ENCODE measurements around the gene NPIPA8.
"Not testable (repeated sequence)": the region's sequence is repeated elsewhere in the genome, so short reads cannot be mapped to it uniquely, and the experiment has no call there.

The NPIPA8 gene

DNA sequence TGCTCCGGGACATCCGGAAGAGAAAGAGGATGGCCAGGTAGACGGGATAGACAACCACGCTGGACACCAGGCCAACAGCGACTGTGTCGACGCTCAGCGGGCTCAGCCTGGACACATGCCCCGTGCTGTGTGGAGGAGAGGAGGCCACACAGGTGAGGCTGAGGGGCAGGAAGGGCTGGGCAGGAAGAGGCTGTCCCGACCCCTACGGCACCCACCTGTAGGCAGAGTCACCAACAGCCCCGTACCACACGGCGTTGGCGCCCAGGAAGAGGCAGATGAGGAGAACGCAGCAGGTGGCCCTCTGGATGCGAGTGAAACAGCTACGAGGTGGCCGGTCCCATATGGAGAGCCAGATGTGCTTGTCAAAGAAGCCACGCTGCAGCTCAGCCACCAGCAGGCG lies at the start of gene NPIPA8:
TSS of gene NPIPA8 (minus strand) at position 101 of the 400 bp plus-strand sequence. CDS start 4,074 bp downstream, outside the sequence.
- not testable (repeated sequence) for DNase-seq (ENCODE audit: low read depth)

DNA sequence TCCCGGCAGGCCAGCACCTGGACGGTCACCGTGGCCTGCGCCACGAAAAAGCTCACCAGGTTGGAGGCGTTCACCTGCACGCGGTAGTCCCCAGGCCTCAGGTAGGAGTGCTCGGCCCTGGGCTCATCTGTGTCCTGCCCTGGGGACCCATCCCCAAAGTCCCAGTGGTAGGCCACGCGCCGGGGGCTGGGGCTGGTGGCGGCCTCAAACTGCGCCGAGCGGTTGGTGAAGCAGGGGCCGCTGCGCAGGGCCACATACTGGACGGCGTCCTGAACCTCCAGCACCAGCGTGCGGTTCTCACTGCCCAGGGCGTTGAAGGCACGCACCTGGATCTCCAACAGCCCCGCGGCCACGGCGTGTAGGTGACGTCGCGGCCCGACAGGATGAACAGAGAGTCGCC lies 48.7 kb upstream of the NPIPA8 start:
- DNase-seq (ENCODE audit: low read depth), result not testable (repeated sequence)

DNA sequence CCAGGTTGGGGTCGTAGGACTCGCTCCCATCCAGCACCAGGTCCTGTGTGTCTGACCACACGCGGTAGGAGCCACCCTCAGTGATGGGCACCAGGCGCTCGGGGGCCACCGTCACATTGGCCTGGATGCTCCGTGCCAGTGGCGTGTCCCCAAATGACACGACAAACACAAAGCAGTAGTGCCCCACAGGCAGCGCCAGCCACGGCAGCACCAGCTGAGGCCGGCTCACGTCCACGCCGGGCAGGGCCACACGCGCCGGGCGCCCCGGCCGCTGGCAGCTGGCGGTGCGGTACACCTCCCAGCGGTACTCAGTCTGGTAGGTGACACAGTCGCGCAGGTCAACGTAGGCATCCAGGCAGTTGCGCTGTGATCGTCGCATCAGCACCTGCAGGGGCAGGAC lies 48.3 kb upstream of the NPIPA8 start:
- DNase-seq (ENCODE audit: low read depth), result not testable (repeated sequence)

DNA sequence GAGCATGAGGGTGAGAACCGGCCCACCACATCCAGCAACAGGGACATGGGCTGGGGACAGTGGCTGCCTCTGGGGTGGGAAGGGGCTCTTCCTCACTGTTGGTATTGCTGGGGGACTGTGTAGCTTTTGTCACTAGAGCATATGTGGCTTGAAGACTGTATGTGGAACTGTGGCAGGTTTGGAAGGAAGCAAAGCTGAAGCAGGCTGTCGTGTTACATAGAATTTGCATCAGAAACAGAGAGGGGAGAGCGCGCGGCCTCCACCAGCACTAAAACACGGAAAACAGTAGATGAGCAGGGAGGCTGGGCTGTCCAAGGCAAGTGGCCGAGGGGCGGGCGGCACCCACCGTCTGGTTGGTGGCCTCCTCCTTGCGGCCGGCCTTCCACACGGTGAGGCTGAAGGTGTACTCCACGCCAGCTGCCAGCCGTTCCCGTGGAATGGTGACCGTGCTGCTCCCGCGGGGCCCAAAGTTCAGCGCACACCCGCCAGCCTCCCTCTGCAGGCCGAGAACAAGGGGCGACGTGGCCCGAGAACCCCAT lies 47.6 kb upstream of the NPIPA8 start:
- not testable (repeated sequence) for DNase-seq (ENCODE audit: low read depth)

DNA sequence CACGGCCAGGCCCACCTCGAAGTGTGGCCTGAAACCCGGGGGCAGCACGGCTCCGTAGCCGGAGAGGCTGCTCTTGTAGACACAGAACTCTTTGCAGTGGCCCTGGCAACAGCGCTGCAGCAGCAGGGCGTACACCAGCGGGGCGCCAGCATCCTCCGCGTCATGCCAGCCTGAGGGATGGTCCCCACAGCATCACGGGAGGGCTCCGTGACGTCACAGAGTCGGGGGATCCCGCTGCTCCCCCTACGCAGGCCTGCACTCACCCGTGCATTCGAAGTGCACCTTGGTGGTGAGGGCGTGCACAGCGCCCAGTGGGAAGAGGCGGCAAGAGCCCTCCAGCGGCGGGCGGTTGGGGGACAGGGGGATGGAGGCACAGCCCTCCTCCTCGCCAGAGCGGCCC lies 46.2 kb upstream of the NPIPA8 start:
- not testable (repeated sequence) for DNase-seq (ENCODE audit: low read depth)

DNA sequence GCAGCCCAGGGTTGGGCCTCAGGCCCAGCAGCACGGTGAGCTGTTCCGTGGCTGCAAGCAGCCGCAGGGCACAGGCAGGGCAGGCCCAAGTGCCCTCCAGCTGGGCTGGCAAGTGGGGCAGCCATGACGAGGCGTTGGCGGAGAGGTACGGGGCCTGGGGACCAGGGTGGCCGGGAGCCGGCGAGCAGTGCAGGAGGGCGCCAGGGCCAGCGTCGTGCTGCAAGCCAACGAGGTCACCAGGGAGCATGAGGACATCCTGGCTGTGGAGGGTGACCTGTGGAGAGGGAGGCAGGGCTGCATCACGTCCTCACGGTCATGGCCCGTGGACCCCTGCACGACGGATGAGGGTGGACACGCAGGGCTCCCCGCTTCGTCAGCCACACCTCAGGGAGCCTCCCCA lies 11.2 kb upstream of the NPIPA8 start:
- DNase-seq (ENCODE audit: low read depth), result not testable (repeated sequence)

DNA sequence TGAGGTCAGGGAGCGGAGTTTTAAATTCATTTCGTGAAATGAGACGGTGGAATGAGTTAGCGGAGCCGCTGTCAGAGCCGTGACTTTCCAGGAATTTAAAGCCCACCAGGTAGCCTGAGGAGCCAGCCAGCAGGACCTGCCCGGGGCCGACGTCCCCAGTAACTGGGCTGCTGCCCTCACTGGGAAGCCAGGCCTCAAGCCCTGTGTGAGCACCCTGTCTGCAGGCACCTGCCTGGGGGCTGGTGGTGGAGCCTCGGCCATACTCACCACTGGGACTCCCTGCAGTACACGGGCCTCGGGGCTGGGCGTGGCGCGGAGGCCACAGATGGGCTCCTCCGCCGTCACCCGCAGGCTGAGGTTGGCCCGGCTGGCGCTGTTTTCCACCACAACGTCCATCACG lies 10.5 kb upstream of the NPIPA8 start:
- not testable (repeated sequence) for DNase-seq (ENCODE audit: low read depth)

DNA sequence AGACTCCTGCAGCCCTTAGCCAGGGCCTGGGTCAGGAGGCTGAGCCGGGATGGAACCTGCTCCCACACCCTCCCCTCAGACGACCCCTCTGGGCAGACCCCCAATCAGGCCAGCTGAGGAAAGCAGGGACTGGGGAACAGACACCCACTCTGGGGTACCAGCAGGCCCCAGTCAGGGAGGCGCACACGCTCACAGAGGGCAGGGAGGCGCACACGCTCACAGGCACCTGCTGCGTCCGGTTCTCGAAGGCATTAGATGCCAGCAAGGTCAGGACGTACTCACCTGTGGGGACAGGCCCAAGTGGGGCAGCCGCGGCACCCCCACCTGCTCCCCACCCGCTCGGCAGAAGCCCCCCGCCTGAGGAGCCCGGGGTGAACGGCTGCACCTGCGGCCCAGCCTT lies 8.1 kb upstream of the NPIPA8 start:
- not testable (repeated sequence) for DNase-seq (ENCODE audit: low read depth)

DNA sequence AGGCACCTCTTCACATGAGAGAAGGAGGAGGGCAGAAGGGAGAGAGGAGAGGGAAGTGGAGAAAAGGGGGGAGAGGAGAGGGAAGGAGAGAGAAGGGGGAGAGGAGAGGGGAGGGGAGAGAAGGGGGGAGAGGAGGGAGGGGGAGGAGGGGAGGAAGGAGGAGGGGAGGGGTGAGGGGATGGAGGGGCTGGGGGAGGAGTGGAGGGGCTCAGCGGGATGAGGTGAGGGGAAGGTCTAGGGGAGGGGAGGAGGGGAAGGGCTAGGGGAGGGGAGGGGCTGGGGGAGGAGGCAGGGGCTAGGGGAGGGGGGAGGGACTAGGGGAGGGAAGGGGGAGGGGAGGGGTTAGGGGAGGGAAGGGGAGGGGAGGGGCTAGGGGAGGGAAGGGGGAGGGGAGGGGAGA lies 5.5 kb upstream of the NPIPA8 start:
- DNase-seq (ENCODE audit: low read depth), result not testable (repeated sequence)

DNA sequence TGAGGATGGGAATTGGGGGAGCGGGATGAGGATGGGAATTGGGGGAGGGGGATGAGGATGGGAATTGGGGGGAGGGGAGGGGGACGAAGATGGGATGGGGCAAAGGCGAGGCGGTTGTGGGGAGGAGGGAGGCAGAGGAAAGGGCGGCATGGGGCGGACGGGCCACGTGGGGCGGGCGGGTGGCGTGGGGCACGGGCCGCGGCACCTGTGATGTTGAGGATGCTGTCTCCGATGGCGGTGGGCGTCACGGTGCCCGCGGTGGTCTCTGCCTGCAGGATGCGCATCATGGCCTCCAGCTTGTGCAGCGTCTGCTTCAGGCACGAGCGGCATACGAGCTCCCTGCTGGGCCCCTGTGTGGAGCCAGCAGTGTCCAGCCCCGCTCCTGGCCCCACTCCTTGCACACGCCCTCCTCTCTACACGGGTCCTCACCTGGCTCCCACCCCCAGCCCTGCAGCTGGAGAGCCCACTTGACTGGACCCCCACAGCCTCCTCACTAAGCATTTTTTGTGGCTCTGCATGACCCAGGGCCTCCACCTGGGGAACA lies 5.0 kb upstream of the NPIPA8 start:
- not testable (repeated sequence) for DNase-seq (ENCODE audit: low read depth)

DNA sequence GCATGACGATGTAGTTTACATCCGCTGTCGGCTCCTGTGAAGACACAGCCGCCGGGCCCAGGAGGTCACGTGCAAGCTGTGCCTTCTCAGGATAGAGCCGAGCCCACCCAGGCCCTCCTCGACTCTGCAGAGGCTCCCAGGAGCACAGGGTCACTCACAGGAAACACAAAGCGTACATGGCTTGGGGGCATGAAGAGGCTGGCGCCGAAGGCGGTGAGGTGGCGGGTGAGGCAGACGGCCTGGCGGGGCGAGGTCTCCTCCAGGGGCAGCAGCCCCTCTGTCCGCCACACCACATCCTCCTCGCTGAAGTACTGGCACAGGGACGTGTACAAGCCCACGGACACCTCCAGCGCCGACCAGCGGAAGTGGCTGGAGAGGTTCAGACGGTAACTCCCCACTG lies 2.7 kb upstream of the NPIPA8 start:
- not testable (repeated sequence) for DNase-seq (ENCODE audit: low read depth)

DNA sequence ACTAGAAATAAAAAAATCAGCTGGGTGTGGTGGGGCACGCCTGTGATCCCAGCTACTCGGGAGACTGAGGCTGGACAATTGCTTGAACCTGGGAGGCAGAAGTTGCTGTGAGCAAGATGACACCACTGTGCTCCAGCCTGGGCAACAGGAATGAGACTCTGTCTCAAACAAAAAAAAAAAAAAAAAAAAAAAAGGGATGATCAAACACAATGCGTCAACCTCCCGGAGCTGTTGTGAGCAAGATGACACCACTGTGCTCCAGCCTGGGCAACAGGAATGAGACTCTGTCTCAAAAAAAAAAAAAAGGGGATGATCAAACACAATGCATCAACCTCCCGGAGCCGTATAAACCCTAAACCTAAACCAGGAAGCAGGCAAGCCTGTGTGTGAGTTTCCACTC lies 24.7 kb downstream of the NPIPA8 start:
- DNase-seq (ENCODE audit: low read depth), result not testable (repeated sequence)

DNA sequence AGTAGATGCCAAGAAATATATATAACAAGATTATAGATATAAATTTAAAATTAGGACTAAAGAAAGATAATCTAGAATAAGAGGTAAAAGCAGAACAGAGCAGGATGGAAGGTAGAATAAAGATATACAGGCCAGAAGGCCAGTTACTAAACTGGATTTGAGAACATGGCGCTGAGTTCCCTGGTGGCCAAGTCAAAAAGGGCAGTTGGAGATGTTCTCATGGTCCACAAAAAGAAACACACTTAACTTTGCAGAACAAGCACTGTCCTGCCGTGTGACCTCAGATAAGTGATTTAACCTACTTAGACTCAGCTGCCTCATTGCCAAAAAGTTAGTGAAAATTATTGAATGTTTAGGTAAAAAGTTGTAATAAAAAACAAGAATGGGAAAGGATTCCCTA lies 27.4 kb downstream of the NPIPA8 start:
- DNase-seq (ENCODE audit: low read depth), result not testable (repeated sequence)

DNA sequence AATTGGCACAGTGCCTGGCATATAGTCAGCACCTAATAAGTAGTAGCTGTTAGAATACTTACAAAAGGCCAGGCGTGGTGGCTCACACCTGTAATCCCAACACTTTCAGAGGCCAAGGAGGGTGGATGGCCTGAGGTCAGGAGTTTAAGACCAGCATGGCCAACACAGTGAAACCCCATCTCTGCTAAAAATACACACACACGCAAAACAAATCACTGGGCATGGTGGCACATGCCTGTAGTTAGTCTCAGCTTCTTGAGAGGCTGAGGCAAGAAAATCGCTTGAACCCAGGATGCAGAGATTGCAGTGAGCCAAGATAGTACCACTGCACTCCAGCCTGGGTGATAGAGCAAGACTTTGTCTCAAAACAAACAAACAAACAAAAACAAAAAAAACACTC lies 29.3 kb downstream of the NPIPA8 start:
- DNase-seq (ENCODE audit: low read depth), result not testable (repeated sequence)

DNA sequence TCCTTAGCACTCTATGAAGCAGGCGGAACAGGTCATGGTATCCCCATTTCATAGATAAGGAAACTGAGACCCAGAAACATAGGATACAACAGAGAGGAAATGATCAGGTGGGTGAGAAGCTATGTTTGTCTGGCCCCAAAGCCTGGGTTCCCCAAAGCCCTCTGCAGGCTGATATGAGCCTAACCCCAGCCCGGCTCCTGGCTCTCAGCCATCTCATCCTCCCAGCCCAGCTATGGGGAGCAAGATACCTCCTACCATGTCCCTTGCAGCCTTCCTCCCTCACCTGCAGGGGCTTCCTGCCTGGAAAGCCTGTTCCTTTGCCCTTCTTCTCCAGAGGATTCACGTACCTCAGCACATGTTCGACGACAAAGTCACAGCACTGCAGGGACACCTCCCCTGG lies 30.5 kb downstream of the NPIPA8 start:
- DNase-seq (ENCODE audit: low read depth), result not testable (repeated sequence)

DNA sequence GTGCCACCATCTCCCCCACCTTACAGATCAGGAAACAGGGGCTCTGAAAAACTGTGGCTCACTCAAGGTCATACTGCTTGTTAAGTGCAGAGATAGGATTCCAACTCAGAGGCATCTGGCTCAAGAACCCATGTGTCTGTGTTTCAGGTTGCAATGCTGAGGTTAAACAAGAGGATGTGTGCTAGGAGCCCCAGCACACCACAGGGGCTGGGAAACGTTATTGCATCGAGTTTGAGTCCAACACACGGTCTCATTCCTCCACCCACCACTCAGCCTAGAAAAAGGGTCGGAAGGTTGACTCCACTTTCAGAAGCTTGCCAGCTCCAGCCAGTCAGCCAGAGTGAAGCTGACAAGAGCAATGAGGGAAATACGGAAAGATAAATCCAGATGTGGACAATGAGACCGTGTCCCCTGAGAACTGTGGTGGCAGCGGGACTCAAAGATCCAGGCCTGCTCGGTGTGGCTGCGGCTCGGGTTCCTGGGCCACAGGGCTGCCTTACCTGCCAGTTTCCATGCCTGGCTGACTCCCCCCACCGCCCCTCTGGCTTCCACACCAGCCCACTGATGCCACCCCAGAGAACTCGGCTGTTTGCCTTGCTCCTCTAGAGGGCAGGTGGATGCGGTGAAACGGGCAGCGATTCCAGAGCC lies 33.4 kb downstream of the NPIPA8 start:
- DNase-seq (ENCODE audit: low read depth), result not testable (repeated sequence)

DNA sequence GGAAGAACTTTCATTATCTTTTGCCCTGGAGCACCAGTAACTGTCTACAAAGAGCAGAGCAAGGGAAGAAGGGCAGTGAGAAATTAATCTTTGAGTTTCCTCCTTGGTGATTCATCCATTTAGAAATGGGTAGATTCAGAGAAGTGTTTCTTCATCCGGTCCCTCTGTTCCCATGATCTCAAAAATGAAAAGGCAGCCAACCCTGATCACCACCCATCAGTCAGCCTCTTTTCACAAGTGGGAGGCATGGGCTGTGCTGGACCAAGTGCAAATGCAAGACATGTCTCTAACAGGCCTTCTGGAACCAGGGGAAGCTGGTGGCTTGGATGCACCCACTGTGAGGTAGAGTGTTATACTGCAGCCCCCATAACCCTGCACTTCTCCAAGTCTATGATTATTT lies 38.8 kb downstream of the NPIPA8 start:
- DNase-seq (ENCODE audit: low read depth), result not testable (repeated sequence)

DNA sequence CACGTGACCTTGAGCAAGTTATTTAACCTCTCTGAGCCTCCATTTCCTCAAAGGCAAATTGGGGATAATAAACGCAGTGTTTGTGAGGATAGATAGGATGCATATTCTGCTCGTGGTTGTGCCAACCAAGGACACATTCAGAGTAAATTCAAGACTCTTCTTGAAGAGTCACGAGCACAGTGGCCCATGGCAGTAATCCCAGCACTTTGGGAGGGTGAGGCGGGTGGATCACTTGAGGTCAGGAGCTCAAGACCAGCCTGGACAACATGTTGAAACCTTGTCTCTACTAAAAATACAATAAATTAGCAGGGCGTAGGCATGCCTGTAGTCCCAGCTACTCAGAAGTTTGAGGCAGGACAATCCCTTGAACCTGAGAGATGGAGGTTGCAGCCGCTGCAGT lies 39.6 kb downstream of the NPIPA8 start:
- not testable (repeated sequence) for DNase-seq (ENCODE audit: low read depth)

DNA sequence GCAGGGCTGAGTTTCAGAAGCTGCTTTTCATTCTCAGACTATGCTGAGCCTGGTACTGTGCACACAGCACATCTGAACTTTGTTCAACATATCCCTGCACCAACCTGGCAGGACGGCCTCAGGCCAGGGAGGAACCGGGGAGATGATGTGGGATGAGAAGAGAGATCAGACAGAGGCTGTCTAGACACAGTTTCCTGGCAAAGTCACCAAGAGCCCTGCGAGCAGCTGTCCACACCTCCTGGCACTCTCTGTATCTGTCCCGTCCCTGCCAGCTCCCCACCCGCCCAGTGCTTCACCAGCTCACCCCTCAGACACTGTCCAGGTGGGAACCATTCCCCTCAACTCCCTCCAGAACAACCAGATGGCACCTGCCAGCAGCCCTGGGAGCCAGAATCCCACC lies 42.2 kb downstream of the NPIPA8 start:
- DNase-seq (ENCODE audit: low read depth), result not testable (repeated sequence)

DNA sequence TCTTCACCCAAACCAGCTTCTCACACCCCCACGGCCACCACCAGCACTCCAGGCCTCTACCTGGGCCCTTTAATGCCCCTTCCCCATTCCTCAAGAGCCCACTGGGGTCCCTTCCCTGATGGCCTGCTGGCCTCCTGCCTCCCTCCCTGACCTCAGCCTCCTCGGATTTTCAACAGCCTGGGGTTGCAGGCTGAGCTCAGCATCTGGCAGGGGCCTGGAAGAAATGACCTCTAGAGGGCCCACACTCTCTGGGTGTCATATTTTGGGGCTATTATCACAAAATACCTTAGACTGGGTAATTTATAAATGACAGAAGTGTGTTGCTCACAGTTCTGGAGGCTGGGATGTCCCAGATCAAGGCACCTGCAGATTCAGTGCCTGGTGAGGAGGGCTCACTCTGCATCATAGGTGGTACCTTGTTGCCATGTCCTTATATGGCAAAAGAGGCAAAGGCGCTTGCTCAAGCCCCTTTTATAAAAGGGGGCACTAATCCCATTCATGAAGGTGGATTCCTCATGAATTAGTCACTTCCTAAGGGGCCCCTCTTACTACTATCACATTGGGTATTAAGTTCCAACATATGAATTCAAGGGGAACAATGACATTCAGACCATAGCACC lies 43.1 kb downstream of the NPIPA8 start:
- DNase-seq (ENCODE audit: low read depth), result not testable (repeated sequence)

DNA sequence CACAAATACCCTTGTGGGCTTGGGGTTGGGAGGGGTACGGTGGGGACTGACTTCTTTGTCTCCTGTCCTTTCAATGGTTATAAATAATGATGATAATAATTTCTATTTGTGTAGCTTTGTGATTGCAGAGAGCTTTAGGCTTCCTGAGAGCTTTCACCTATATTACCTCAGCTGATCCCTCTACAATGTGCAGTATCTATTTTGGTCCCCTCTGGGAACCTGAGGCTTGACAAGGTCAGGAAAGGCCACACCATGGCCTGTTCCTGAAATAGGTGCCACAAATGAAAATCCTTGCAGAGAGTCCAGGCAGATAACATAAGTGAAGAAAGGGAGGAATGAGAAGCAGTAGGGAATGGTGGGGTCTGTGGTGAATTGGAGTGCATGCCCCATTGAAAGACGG lies 45.6 kb downstream of the NPIPA8 start:
- not testable (repeated sequence) for DNase-seq (ENCODE audit: low read depth)

DNA sequence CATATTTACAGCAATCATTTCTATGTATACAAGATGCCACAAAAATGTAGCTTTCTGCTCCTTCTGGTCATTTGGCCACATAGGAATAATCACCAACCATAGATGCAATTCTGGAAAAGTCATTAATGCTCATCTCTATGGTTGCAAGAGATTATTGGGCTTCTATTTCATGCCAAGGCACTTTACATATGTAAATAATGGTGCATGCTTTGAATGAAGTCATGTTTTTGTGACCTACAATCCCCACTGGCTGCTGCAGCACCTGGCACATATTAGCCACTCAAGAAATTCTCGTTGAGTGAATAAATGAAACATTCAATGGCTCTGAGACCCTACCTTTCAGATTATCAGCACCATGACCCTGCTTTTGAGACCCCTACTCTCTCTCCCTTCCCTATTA lies 50.2 kb downstream of the NPIPA8 start:
- DNase-seq (ENCODE audit: low read depth), result not testable (repeated sequence)

DNA sequence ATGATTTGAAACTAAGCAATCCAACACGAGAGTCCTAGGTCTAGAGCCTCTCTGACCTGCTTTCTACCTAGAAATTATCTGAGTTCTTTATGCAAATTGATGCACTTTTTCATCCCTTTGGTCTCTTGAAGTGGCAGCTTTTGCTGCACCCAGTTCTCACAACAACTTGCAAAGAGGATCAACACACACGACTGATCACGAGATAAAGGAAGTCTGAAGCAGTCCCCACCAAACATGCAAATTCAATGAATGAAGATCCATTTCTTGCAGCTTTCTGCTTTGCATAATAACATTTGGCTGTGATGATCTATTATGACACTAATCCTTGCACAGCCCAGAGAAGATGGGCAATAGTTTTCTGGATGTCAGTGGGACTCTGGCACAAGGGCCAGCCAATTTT lies 56.2 kb downstream of the NPIPA8 start:
- not testable (repeated sequence) for DNase-seq (ENCODE audit: low read depth)

Data from stimulated activated CD8-positive, alpha-beta memory T cell treated with anti-CD3 and anti-CD28 coated beads, Interleukin-15, amount 100 ng/mL, for 24 hours (primary cell).